Measurements from ENCODE around the gene PALD1. TPM values are rescaled to one million over a fixed set of nuclear protein-coding genes. Genes with fewer than 3 reads are reported as not detected.

PALD1 gene
- total and polyA plus RNA-seq, 2 of the 4 experiments (the other 2 are of a cell fraction), result 0.12 to 0.18 TPM

GRCh38 chr10:70543911-70544310, 65.3 kb downstream of the PALD1 start:
- no peak overlapping the region for H2AK9ac ChIP-seq (replicated peaks; ENCODE audit: low read depth, low read length, poor library complexity)
- no peaks in the 10 kb centered on the region for H3K4me1 ChIP-seq (ENCODE audit: control insufficient read depth, insufficient read depth, low read length)
- H4K8ac ChIP-seq (ENCODE audit: low read depth in 2 of 2, low read length in 2 of 2), result no peak overlapping the region
- no peak overlapping the region for H4K91ac ChIP-seq (ENCODE audit: insufficient read depth, low read depth, low read length)
- H2AK5ac ChIP-seq (ENCODE audit: low read depth, low read length), result no peak overlapping the region
- no peak overlapping the region for H3K14ac ChIP-seq (replicated peaks; ENCODE audit: low read depth, low read length)
- H3K36me3 ChIP-seq (ENCODE audit: control insufficient read depth, insufficient read depth, low read length), result no peaks in the 10 kb centered on the region
- H2BK5ac ChIP-seq (ENCODE audit: low read depth, low read length, poor library complexity, severe bottlenecking), result no peak overlapping the region
- no peak for DNase-seq
- H2BK20ac ChIP-seq (ENCODE audit: low read depth, low read length), result no peak overlapping the region
- no peak overlapping the region for H2BK15ac ChIP-seq (ENCODE audit: low read depth, low read length)
- no peak overlapping the region for H3K9ac ChIP-seq (ENCODE audit: low read depth, low read length)
- H3K27ac ChIP-seq (ENCODE audit: insufficient read depth, low read length), result no peak overlapping the region
- dilution Hi-C loops (cut with HindIII; ENCODE audit: low sequenced_read_pairs, unreplicated experiment) (no loop called here), intact Hi-C loops (cut with micrococcal nuclease) (loop anchor here (5.0 kb wide), 1 partner anchor 322 kb away; no protein-coding TSS in a partner anchor), in situ Hi-C loops (cut with MboI; ENCODE audit: low sequenced_read_pairs) (no loop called here)
- H3K4me3 ChIP-seq (ENCODE audit: insufficient read depth, low read depth, low read length), result no peak overlapping the region
- H3K4me2 ChIP-seq (ENCODE audit: low read depth, low read length), result no peak overlapping the region
- POLR2A ChIA-PET (ENCODE audit: unreplicated experiment), result no interaction called here
- BruUV-seq (replicated peaks), result no TSS peak
- H3K79me1 ChIP-seq (ENCODE audit: low read depth in 1 of 2, low read length in 2 of 2), result no peaks in the 10 kb centered on the region
- H3K23ac ChIP-seq (ENCODE audit: low read depth, low read length), result no peak overlapping the region
- no CpG with 5 or more reads among the region's 1 CpG for WGBS, 2 experiments (ENCODE audit: extremely low coverage in 2 of 2, insufficient read length in 1 of 2)
- H3K27me3 ChIP-seq (ENCODE audit: control insufficient read depth, insufficient read depth, low read length), result peaks cover 21% of the 10 kb centered on the region
- ATAC-seq (ENCODE audit: low read depth), result no peak
- CTCF ChIA-PET, result interaction anchor here (1.2 kb wide), 1 partner anchor 82 kb away, joined by 3 read pairs; no protein-coding TSS in a partner anchor
- no peak overlapping the region for H2AFZ ChIP-seq (replicated peaks; ENCODE audit: low read length, poor library complexity)
- no peak for TF ChIP-seq ELK1 (IDR thresholded peaks at IDR 0.05; ENCODE audit: borderline replicate concordance, low read depth, low read length)
- no peak for TF ChIP-seq BHLHE40 (IDR thresholded peaks at IDR 0.05; ENCODE audit: low read depth, low read length)
- no peak for TF ChIP-seq CEBPB (IDR thresholded peaks at IDR 0.05; ENCODE audit: low read depth, low read length)
- no peak for TF ChIP-seq MAZ (IDR thresholded peaks at IDR 0.05; ENCODE audit: borderline replicate concordance, low read depth, low read length)
- no peak for TF ChIP-seq RCOR1 (IDR thresholded peaks at IDR 0.05; ENCODE audit: insufficient replicate concordance, low read length)
- TF ChIP-seq MAFK (IDR thresholded peaks at IDR 0.05; ENCODE audit: low read depth, low read length), result no peak
- no peak for TF ChIP-seq MXI1 (IDR thresholded peaks at IDR 0.05; ENCODE audit: borderline replicate concordance, low read depth, low read length)
- TF ChIP-seq CTCF (conservative IDR thresholded peaks at IDR 0.05; ENCODE audit: low read depth, low read length), result no peak
- TF ChIP-seq USF2 (IDR thresholded peaks at IDR 0.05; ENCODE audit: low read depth, low read length), result no peak
- TF ChIP-seq RFX5 (IDR thresholded peaks at IDR 0.05; ENCODE audit: low read depth, low read length), result no peak
- TF ChIP-seq SMC3 (IDR thresholded peaks at IDR 0.05; ENCODE audit: low read depth, low read length), result no peak
- no peak for TF ChIP-seq NFE2L2 (IDR thresholded peaks at IDR 0.05; ENCODE audit: low read depth, low read length)
- no peak for TF ChIP-seq FOS (IDR thresholded peaks at IDR 0.05; ENCODE audit: low read depth, low read length)
- TF ChIP-seq RAD21 (IDR thresholded peaks at IDR 0.05; ENCODE audit: low read length), result no peak
- no peak for TF ChIP-seq CHD1 (IDR thresholded peaks at IDR 0.05; ENCODE audit: low read depth, low read length)
- TF ChIP-seq POLR2A (IDR thresholded peaks at IDR 0.05; ENCODE audit: low read depth, low read length), result no peak
- H3K9me1 ChIP-seq (ENCODE audit: insufficient read depth, low read length), result no peaks in the 10 kb centered on the region
- H3K56ac ChIP-seq (ENCODE audit: extremely low read depth, insufficient read depth, low read length), result no peak overlapping the region
- H3K18ac ChIP-seq (ENCODE audit: low read depth, low read length), result no peak overlapping the region
- no peaks in the 10 kb centered on the region for H4K20me1 ChIP-seq (ENCODE audit: insufficient read depth, low read length)
- no peak overlapping the region for H4K5ac ChIP-seq (ENCODE audit: low read depth, low read length)
- H2BK120ac ChIP-seq (ENCODE audit: low read depth, low read length), result no peak overlapping the region
- H3K9me3 ChIP-seq (ENCODE audit: control insufficient read depth, insufficient read depth, low read length), result no peaks in the 10 kb centered on the region
- H3K4ac ChIP-seq (ENCODE audit: low read depth, low read length), result no peak overlapping the region

All from IMR-90 (cell line).